HepG2 (cell line): ENCODE results near the gene ZNF514. TPM values are rescaled to one million over a fixed set of nuclear protein-coding genes. Genes with fewer than 3 reads are reported as not detected.
A peak's percentile ranks its signal among the peaks of the same experiment; 100 is the strongest.

Experiments
- CBX5 ChIP-seq: sonication (generic); formaldehyde crosslinking; IDR thresholded peaks from 2 replicates; pipeline ENCODE4 v1.4.0; 2020; ENCODE audit warnings: missing genetic modification reagents, borderline replicate concordance
- ELF3 ChIP-seq: IDR thresholded peaks from 2 replicates; pipeline ENCODE4 v1.6.1; 2016; ENCODE audit warnings: missing genetic modification reagents, missing compliant biosample characterization
- ELF4 ChIP-seq: sonication (generic); formaldehyde crosslinking; IDR thresholded peaks from 2 replicates; pipeline ENCODE4 v1.5.0; 2020; ENCODE audit warnings: missing genetic modification reagents, mild to moderate bottlenecking, moderate library complexity, borderline replicate concordance
- KLF16 ChIP-seq, 2 experiments: sonication (generic) in 1 of 2; formaldehyde crosslinking in 1 of 2; IDR thresholded peaks; 2 replicates each; pipeline versions ENCODE4 v1.6.1 to v1.8.0; 2016 to 2023; ENCODE audit warnings: missing genetic modification reagents in 2 of 2, missing compliant biosample characterization in 1 of 2
- MAF1 ChIP-seq: sonication (generic); formaldehyde crosslinking; IDR thresholded peaks from 2 replicates; pipeline ENCODE4 v1.5.0; 2020; ENCODE audit warnings: missing genetic modification reagents, borderline replicate concordance
- NCOA1 ChIP-seq: sonication (generic); formaldehyde crosslinking; IDR thresholded peaks from 2 replicates; pipeline ENCODE4 v1.9.0; 2021; ENCODE audit warnings: missing genetic modification reagents
- SALL1 ChIP-seq: sonication (generic); formaldehyde crosslinking; IDR thresholded peaks from 2 replicates; pipeline ENCODE4 v1.8.0; 2022; ENCODE audit warnings: mild to moderate bottlenecking, missing genetic modification reagents
- TCF7L2 ChIP-seq: IDR thresholded peaks from 2 replicates; pipeline ENCODE4 v1.6.1; 2011; ENCODE audit warnings: mild to moderate bottlenecking, low read depth, low read length, moderate library complexity
- ZNF10 ChIP-seq: sonication (generic); formaldehyde crosslinking; IDR thresholded peaks from 2 replicates; pipeline ENCODE4 v1.4.0; 2020; ENCODE audit warnings: mild to moderate bottlenecking, low read depth, missing genetic modification reagents, borderline replicate concordance
- ZNF30 ChIP-seq: sonication (generic); formaldehyde crosslinking; IDR thresholded peaks from 2 replicates; pipeline ENCODE4 v1.5.0; 2020; ENCODE audit warnings: mild to moderate bottlenecking, missing genetic modification reagents
- ZNF567 ChIP-seq: sonication (generic); formaldehyde crosslinking; IDR thresholded peaks from 2 replicates; pipeline ENCODE4 v1.8.1; 2023; ENCODE audit warnings: mild to moderate bottlenecking, missing genetic modification reagents, borderline replicate concordance
- ZNF614 ChIP-seq: IDR thresholded peaks from 2 replicates; pipeline ENCODE4 v1.6.1; 2018; ENCODE audit warnings: missing biosample characterization, missing genetic modification reagents, inconsistent platforms, borderline replicate concordance
- ZNF839 ChIP-seq: sonication (generic); formaldehyde crosslinking; IDR thresholded peaks from 2 replicates; pipeline ENCODE4 v1.4.0; 2020; ENCODE audit warnings: missing genetic modification reagents, mild to moderate bottlenecking, borderline replicate concordance
- ZNF850 ChIP-seq: sonication (generic); formaldehyde crosslinking; conservative IDR thresholded peaks from 2 replicates; pipeline ENCODE4 v1.9.0; 2021; ENCODE audit warnings: mild to moderate bottlenecking, missing genetic modification reagents
- polyA plus RNA-seq, 8 experiments: library from polyadenylated mRNA; depleted of rRNA in 3 of 8; stranded (reverse) in 7 of 8; unstranded in 1 of 8; fragments of >200 nt; fragmentation: Illumina TruSeq in 4 of 8; extraction: Trizol in 4 of 8; gene quantifications; 2 replicates each; pipeline versions ENCODE4 v1.2.1 to v1.2.3, GENCODE V29; 2011 to 2016; ENCODE audit warnings: low read depth in 4 of 8, missing spikeins in 1 of 8, mixed read lengths in 1 of 8; ENCODE audit not compliant: insufficient read depth in 1 of 8
- total RNA-seq, 5 experiments: library from RNA; depleted of rRNA; stranded (reverse); fragments of >200 nt; fragmentation: Illumina TruSeq; extraction: Trizol; gene quantifications; 2 replicates each; pipeline ENCODE4 v1.2.3, GENCODE V29; 2016; ENCODE audit warnings: low read depth in 1 of 5
- TF ChIP-seq, protein P1 (sequence below): sonication (generic); formaldehyde crosslinking; IDR thresholded peaks from 2 replicates; pipeline ENCODE4 v1.4.0; 2020; ENCODE audit warnings: missing genetic modification reagents, borderline replicate concordance
- TF ChIP-seq, protein P2 (sequence below): sonication (generic); formaldehyde crosslinking; IDR thresholded peaks from 2 replicates; pipeline ENCODE4 v1.4.0; 2020; ENCODE audit warnings: missing genetic modification reagents, borderline replicate concordance
- TF ChIP-seq, protein P3 (sequence below), 2 experiments: sonication (generic) in 1 of 2; formaldehyde crosslinking in 1 of 2; IDR thresholded peaks; 2 replicates each; pipeline versions ENCODE4 v1.4.0 to v1.6.1; 2018 to 2020; ENCODE audit warnings: missing genetic modification reagents in 2 of 2, borderline replicate concordance in 1 of 2, low read depth in 1 of 2, mild to moderate bottlenecking in 1 of 2, missing biosample characterization in 1 of 2

The ZNF514 gene
- total and polyA plus RNA-seq, 2 of the 13 experiments (the other 11 are each of a cell fraction or from before 2014, with no cell fraction given): 15.2 to 18.7 TPM

DNA sequence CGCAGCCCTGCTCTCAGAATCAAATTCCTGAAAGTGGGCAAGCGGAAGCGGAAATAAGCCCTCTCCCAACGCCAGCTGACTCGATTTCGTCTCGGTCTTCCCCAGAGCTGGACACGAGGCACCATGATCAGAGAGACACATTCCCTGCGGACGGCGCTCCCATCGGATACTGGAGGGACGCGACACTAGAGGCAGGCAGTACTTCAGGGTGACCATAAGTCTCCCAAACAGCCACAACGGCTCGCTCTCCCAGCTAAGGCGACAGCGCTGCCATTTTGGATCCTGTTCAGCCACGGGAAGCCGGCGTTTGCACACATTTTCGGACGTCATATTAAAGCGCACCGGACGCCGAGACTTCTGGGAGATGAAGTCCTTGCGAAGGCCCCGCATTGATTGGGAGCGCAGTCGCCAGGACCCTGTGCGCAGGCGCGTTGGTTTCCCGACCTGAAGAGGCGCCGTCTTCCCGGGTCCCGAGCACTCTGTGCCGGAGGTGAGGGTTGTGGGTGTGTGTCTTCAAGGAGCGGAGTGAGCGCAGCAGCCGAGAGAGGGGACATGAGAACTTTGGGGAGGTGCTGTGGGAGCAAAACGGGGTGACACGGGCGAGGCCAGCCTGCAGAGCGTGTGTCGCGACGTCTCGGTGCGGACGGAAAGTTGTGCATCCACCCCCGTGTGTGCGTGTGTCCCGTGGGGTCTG is 5.9 kb upstream of the ZNF514 start, which contains the start of gene ZNF2 (continued):
- TF ChIP-seq TCF7L2 (no peak), KLF16 (CRISPR knock-in tag; IDR thresholded peaks at IDR 0.05) (peak in 1 of 2 experiments; percentile 93; a peak in 2 of 4 replicates), ELF4 (CRISPR knock-in tag) (peak; percentile 96), SALL1 (CRISPR knock-in tag) (peak; percentile 95), CBX5 (CRISPR knock-in tag) (peak; percentile 73; the same call in 1 of the 2 replicates), ZNF614 (CRISPR knock-in tag) (peak; percentile 82), ZNF850 (CRISPR knock-in tag) (no peak), ELF3 (peak; percentile 96), MAF1 (CRISPR knock-in tag) (no peak; the same call in 1 of the 2 replicates), ZNF567 (CRISPR knock-in tag) (peak; percentile 88), ZNF30 (CRISPR knock-in tag) (no peak), ZNF10 (no peak; the same call in 1 of the 2 replicates), ZNF839 (peak; percentile 35; the same call in 1 of the 2 replicates), NCOA1 (no peak)
- TF ChIP-seq, protein P1, sequence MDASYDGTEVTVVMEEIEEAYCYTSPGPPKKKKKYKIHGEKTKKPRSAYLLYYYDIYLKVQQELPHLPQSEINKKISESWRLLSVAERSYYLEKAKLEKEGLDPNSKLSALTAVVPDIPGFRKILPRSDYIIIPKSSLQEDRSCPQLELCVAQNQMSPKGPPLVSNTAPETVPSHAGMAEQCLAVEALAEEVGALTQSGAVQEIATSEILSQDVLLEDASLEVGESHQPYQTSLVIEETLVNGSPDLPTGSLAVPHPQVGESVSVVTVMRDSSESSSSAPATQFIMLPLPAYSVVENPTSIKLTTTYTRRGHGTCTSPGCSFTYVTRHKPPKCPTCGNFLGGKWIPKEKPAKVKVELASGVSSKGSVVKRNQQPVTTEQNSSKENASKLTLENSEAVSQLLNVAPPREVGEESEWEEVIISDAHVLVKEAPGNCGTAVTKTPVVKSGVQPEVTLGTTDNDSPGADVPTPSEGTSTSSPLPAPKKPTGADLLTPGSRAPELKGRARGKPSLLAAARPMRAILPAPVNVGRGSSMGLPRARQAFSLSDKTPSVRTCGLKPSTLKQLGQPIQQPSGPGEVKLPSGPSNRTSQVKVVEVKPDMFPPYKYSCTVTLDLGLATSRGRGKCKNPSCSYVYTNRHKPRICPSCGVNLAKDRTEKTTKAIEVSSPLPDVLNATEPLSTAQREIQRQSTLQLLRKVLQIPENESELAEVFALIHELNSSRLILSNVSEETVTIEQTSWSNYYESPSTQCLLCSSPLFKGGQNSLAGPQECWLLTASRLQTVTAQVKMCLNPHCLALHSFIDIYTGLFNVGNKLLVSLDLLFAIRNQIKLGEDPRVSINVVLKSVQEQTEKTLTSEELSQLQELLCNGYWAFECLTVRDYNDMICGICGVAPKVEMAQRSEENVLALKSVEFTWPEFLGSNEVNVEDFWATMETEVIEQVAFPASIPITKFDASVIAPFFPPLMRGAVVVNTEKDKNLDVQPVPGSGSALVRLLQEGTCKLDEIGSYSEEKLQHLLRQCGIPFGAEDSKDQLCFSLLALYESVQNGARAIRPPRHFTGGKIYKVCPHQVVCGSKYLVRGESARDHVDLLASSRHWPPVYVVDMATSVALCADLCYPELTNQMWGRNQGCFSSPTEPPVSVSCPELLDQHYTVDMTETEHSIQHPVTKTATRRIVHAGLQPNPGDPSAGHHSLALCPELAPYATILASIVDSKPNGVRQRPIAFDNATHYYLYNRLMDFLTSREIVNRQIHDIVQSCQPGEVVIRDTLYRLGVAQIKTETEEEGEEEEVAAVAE (CRISPR knock-in tag): peak; percentile 82; the same call in 1 of the 2 replicates
- TF ChIP-seq, protein P2, sequence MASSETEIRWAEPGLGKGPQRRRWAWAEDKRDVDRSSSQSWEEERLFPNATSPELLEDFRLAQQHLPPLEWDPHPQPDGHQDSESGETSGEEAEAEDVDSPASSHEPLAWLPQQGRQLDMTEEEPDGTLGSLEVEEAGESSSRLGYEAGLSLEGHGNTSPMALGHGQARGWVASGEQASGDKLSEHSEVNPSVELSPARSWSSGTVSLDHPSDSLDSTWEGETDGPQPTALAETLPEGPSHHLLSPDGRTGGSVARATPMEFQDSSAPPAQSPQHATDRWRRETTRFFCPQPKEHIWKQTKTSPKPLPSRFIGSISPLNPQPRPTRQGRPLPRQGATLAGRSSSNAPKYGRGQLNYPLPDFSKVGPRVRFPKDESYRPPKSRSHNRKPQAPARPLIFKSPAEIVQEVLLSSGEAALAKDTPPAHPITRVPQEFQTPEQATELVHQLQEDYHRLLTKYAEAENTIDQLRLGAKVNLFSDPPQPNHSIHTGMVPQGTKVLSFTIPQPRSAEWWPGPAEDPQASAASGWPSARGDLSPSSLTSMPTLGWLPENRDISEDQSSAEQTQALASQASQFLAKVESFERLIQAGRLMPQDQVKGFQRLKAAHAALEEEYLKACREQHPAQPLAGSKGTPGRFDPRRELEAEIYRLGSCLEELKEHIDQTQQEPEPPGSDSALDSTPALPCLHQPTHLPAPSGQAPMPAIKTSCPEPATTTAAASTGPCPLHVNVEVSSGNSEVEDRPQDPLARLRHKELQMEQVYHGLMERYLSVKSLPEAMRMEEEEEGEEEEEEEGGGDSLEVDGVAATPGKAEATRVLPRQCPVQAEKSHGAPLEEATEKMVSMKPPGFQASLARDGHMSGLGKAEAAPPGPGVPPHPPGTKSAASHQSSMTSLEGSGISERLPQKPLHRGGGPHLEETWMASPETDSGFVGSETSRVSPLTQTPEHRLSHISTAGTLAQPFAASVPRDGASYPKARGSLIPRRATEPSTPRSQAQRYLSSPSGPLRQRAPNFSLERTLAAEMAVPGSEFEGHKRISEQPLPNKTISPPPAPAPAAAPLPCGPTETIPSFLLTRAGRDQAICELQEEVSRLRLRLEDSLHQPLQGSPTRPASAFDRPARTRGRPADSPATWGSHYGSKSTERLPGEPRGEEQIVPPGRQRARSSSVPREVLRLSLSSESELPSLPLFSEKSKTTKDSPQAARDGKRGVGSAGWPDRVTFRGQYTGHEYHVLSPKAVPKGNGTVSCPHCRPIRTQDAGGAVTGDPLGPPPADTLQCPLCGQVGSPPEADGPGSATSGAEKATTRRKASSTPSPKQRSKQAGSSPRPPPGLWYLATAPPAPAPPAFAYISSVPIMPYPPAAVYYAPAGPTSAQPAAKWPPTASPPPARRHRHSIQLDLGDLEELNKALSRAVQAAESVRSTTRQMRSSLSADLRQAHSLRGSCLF (CRISPR knock-in tag): no peak; the same call in 1 of the 2 replicates
- TF ChIP-seq, protein P3, sequence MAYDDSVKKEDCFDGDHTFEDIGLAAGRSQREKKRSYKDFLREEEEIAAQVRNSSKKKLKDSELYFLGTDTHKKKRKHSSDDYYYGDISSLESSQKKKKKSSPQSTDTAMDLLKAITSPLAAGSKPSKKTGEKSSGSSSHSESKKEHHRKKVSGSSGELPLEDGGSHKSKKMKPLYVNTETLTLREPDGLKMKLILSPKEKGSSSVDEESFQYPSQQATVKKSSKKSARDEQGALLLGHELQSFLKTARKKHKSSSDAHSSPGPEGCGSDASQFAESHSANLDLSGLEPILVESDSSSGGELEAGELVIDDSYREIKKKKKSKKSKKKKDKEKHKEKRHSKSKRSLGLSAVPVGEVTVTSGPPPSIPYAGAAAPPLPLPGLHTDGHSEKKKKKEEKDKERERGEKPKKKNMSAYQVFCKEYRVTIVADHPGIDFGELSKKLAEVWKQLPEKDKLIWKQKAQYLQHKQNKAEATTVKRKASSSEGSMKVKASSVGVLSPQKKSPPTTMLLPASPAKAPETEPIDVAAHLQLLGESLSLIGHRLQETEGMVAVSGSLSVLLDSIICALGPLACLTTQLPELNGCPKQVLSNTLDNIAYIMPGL (CRISPR knock-in tag; IDR thresholded peaks at IDR 0.05; ENCODE audit: borderline replicate concordance in 1 of 2, low read depth in 1 of 2): peak; percentile 73 to 95
